ENCODE measurements around the gene DOCK1.
"Not testable (repeated sequence)": the region's sequence is repeated elsewhere in the genome, so short reads cannot be mapped to it uniquely, and the experiment has no call there.

The DOCK1 gene

DNA sequence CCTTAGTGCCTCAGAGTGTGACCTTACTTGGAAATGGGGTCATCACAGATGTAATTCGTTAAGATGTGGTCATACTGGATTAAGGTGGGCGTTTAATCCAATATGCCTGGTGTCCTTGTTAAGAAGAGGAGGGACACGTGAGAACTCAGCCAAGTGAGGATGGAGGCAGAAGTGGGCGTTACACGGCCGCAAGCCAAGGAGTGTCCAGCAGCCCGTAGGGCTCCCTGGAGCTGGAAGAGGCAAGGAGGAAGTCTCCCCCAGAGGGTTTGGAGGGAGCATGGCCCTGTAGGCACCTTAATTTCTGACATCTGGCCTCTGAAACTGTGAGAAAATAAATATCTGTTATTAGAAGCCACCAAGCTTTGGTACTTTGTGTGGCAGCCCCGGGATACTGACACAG lies 21.3 kb downstream of the DOCK1 start:
- DNase-seq = no peak

DNA sequence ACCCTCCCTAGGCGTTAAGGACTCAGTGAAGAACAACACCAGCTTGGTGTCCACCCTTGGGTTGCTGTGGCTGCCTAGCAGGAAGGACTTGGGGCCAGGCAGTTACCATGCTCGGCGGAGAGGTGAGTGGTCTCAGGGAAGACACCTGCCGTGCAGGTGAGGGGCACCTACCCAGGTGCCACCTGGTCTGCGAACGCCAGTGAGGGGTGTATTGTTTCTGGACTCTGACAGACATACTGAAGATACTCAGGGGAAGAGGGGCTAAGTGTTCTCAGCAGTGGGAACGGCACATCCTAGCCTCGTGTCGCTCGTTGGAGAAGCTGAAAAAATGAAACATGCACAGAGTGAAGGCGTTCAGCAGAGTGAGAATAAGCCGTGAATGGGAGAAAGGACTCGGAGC lies 22.6 kb downstream of the DOCK1 start:
- DNase-seq = no peak

DNA sequence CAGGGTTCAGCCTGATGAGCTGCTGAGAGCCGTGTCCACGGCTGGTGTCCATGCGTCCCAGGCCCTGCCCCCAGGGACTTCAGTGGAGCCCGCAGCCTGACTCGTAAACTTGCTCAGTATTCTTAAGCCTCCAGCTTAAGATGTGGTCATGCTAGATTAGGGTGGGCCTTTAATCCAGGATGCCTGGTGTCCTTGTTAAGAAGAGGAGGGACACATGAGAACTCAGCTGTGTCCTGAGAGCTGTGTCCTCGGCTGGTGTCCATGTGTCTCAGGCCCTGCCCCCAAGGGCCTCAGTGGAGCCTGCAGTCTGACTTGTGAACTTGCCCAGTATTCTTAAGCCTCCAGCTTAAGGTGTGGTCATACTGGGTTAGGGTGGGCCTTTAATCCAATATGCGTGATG lies 23.0 kb downstream of the DOCK1 start:
- no peak for DNase-seq

DNA sequence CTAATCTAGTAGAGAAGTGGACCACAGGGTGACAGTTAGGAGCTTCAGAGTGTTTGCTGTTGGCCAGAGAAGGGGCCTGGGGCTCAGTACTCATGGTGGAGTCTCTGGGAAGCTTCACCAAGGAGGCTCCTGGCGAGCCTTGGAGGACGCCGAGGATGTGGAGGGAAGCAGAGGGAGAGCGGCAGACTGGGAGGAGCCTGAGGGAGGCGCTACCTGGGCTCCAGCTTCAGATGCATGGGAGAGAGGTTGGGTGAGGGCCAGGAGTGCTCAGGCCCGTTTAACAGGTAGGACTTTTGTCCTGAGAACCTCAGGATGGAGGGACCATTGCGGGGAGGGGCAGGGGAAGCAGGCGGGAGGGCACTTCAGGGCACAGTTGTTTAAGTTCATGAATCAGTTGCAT lies 24.2 kb downstream of the DOCK1 start:
- DNase-seq = no peak

DNA sequence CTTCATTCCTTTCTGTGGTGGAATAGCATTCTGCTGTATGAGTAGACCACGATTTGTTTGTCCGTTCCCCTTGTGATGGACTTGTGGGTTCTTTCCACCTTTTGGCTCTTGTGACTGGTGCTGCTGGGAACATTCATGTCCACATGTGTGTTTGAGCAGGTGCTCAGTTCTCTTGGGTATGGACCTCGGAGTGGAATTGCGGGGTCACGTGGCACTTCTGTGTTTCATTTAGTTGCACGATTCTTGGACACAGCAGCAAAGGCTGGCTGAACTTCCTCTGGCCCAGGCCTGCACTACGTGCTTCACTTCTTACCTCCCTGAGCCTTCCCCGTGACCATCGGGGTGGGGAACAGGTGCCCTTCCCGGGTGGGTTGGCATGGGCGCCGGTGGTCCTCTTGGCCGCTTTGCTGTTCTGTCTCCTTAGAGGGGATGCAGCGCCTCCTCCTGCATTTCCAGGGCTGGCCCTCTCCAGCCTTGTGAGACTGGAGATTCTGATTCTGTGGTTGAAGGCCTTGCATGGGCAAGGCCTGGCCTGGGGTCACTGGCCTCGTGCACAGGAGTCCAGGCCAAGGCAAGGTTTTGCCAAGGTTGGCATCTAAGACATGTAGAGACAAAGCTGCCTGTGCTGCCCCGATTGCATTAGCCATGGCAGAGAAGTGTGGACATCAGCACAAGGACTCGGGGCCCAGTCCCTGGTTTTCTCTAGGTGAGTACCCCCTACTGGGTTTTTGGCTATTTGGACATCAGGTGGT lies 25.1 kb downstream of the DOCK1 start:
- no peak for DNase-seq

DNA sequence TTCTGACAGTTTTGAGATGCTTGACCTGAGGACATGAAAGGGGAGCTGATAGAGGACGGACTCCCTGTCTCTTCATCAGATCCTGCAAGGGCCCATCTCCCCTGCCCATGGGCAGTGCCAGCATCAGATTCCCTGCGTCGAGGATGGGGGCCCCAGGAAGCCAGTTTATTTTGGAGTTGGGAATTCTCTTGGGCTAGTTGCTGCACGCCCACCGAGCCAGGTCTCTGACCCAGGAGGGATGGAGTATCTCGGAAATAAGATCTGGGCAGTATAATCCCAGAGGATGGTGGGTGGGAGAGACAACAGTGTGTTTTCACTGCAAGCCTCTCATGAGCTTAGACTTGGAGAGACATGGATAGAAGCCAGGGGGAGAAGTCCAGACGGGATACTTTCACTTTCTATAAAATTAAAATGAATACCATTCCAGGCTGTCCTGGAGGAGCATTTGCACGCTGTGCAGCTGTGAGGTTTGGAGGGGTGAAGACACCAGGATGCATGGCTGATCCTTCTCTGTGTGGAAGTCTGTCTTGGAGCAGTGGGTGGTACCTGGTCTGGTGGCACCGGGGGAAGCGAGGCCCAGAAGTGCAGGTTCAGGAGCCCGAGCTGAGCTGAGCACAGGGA lies 25.8 kb downstream of the DOCK1 start:
- DNase-seq = no peak

DNA sequence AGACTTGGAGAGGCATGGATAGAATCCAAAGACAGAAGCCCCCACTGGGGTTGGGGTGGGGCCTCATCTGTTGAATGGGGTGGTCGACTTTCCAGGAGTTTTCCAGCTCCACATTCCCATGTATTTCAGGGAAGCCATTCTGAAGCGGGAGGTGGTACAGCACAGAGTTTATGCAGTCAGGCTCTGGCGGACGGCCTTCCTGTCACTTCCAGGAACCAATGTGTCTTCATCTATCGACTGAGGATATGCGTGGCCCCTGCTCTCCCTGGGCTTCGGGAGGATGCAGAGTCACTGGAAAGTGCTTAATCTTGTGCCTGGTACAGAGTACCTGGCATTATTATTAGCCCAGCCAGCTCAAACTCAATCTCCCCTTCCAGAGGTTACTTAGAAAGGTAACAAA lies 26.3 kb downstream of the DOCK1 start:
- no peak for DNase-seq

DNA sequence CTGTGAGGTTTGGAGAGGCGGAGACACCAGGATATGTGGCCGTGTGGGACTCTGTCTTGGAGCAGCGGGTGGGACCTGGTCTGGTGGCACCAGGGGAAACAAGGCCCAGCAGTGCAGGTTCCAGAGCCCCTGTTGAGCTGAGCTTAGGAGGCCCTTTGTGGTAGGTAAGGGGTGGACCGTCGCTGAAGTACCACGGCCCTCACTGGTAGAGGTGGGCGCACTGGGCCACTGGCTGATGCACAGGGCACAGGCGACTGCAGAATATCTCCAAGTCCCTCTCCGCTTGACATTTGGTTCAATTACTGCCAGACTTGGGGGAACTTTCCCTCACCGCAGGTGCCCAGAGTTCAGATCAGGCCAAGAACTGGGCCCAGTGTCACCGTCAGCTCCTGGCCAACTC lies 27.3 kb downstream of the DOCK1 start:
- DNase-seq = no peak

DNA sequence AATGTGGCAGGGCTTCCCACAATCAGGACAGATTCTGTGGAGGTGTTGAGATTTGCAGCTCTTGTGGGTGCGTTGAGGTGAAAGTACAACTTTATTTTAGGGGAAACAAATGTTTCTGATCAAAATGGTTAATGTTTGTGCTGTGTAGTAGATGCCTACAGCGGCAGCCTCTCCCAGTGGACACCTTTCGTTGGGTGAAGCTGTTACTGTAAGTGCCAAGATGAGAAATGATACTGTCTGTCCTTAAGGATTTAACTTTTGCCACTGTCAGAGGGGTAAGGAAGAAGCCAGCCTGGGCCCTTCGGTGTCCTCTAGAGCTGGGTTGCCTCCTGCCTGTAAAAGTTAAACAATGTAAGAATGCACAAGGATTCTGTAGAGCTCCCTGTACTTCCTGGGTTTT lies 27.9 kb downstream of the DOCK1 start:
- DNase-seq = no peak

DNA sequence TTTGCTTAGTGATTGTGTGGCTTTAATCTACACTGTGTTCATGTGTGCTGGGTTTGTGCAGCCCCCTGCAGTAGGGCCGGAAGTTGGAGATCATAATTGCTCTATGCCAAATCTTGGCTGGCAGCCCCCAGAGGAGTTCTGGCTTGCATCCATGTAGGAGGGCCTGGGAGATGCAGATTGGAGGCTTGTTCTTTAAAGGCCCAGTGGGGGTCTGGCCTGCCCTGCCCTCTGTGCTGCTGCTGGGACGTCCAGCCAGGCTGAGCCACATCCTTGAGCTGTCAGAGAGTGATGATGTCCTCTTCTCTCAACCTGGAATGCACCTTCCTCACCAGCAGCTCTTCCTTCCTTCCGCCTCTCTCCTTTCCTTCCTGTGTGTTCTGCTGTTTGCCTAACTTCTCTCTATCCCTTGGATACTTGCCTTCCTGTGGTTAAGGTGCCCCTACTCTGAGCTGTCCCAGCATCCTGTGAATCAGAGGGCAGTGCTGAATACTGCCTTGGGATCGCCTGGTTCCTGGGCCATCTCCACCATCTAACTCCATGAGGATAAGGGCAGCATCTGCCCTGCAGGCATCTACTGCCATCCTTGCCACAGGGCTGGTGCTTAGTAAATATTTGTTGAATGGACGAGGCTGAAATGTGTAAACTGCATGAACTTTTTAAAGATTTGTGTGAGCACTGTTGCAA lies 30.2 kb downstream of the DOCK1 start:
- no peak for DNase-seq

DNA sequence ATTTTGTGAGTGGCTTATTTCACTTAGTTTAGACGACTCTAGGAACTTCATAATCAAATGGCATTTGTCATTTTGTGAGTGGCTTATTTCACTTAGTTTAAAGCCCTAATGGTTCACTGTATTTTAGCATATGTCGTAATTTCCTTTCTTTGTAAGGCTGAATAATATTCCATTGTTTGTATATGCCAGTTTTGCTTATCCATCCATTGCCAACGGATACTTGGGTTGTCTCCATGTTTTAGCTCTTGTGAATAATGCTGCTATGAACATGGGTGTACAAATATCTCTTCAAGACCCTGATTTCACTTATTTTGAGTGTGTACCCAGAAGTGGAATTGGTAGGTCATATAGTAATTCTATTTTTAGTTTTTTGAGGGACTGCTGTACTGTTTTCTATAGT lies 31.8 kb downstream of the DOCK1 start:
- DNase-seq = no peak

DNA sequence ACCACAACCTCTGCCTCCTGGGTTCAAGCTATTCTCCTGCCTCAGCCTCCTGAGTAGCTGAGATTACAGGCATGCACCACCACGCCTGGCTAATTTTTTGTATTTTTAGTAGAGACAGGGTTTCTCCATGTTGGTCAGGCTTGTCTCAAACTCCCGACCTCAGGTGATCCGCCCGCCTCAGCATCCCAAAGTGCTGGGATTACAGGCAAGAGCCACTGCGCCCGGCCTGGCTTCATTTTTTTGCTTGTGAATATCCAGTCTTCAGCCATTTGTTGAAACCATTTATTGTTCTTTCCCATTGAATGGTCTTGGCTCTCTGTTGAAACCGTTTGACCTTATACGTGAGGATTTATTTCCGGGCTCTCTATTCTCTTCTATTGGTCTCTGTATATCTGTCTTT lies 32.9 kb downstream of the DOCK1 start:
- DNase-seq = not testable (repeated sequence)

DNA sequence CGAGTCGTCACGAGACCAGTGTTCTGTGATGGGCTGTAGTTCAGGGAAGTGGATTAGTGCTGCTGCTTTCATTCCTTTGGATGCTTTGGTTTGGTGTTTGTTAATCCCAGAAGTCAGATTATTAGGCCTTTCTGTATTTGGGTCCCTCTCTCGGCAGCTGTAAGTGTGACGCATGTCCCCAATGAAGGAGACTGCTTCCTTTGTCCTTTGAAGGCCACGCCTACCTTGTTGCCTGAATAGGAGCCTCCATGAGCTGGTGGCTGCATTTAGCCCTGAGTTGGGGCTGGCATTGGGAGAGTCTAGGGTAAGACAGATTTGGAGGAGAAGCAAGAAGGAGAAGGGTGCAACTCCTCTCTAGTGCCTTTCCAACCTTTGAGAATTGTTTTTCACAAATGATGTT lies 34.5 kb downstream of the DOCK1 start:
- no peak for DNase-seq

DNA sequence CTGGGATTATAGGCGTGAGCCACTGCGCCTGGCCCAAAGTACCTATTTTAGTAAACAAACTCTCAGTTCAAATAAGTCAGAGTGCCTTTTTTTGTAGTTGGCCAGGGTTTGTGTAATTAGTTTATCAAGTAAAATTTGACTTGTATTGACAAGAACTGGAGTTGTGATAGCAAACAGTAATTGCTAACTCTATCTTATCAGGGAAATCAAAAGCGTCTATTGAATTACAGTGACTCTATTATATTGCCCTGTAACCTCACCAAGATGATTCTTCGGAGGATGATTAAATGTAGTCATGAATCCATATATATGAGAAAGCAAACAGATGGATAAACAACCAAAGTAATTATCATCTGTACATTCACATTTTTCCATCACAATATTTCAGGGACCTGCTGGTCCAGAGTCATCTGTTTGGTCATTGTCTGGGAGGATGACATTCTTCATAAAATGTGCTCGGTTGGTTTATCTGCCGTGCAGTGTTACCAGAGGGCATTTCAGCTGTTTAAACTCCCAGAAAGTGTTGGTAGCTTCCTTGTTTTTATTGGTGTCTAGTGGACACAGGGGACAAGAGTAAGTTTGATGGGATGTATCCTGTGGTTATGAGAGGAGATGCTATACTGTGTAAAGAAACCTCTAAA lies 35.6 kb downstream of the DOCK1 start:
- DNase-seq = no peak

DNA sequence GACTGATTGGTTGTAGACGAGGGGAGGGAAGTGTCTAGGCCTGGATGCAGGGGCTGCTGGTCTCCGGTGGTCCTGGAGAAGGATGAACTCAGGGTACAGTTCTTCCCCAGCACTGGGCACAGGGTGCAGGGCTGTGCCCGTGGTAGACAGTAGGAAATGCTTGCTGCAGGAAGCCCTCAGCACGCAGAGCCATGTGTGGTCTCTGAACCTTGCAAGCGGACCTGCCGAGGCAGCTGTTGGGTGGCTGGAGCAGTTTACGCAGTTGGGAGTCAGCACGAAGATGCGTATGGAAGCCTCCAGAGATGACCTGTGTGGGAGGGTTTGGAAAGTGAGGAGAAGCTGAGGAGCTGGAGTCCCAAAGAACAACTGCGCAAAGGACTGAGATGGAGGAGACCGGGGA lies 39.0 kb downstream of the DOCK1 start:
- no peak for DNase-seq

DNA sequence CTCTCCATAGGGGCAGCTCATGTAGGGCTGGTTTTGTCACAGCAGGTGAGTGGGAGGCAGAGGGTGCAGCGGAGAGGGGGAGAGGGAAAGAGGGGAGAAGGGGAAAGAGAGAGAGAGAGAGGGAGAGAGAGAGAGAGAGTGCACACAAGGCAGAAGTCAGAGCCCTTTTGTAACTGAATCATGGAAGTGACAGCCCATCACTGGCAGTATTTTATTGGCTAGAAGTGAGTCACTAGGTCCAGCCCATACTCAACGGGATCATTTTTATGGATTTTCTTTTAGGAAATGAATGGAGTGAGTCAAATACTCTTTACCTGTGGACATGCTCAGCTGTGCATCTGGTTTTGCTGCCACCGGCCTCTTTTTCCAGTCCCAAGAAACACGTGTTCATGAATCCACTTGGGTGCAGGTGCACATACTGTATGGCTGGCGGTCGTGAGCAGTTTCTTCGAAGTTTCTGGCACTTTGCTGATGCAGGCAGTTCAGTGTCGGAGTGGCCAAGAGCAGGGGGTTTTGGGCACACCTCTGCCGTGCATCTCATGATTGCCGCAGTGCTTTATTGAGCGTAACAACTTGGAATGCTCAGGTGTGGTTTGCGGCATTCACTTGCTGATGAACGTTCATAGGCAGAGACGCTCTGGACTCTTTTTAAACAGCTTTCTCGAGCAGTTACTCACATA lies 40.3 kb downstream of the DOCK1 start:
- no peak for DNase-seq

DNA sequence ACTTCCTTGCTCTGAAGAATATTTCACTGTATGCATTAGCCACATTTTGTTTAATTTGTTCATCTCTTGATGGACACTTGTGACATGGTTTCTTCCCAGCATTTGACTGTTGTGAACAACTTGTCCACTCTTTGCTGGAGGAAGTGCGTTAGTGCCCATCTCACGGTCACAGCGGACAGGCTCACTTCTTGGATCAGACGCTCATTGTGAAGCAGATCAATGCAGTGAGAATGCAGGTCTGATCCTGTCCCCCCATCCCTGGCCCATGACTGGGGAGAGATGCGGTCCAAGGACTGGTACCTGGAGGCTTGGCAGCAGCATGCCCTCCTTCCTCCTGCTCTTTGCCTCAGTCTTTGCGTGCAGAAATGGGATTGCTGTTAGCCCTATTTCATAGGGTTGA lies 41.5 kb downstream of the DOCK1 start:
- no peak for DNase-seq

DNA sequence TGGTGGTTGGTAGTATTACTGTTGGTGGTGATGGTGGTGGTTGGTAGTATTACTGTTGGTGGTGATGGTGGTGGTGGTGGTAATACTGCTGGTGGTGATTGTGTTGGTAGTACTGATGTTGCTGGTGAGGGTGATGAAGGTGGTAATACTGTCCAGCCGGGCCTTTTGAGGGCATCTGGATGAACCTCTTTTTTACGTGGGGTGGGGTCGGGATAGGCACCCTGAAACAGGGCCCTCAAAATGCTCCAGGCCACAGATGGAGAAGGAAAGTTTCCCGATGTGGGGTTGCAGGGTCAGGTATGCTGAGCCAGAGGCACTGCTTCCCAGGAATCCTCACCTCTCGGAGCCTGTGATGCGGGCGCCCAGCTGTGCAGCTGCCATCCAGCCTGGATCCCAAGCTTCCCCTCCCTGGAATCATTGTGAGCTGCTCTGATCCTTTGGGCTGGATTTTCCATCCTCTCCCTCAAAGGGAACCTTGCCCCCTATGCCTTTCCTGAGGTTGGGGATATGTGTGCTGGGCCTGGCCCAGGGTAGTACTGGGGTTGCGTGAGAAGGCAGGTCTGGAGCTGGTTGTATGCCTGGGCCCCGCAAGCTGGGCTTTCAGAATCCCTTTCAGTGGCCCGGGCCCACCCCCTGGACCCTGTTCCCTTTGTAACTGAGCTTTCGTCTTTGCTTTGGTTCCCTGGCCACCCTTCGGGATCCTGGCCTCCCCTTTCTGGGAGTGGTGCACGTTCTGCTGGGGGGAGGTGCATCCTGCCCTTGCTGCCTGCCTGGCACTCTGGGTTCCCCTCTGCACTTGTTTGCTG lies 43.3 kb downstream of the DOCK1 start:
- DNase-seq = no peak

DNA sequence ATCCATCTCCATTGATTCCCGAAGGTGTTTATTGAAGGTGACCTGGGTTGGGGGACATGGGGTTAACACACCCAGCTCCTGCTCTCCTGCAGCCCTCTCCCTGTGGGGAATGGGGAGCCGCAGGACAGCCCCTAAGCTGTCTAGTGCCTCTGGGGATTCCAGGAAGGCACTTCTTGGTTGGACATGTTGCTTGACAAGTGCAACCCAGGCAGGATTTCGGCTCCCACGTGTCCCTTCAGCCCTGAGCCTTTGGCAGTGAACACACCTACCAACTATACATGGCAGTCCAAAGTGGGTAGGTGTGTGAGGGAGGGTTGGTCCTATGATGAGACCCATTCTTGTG lies 43.9 kb downstream of the DOCK1 start:
- no peak for DNase-seq

DNA sequence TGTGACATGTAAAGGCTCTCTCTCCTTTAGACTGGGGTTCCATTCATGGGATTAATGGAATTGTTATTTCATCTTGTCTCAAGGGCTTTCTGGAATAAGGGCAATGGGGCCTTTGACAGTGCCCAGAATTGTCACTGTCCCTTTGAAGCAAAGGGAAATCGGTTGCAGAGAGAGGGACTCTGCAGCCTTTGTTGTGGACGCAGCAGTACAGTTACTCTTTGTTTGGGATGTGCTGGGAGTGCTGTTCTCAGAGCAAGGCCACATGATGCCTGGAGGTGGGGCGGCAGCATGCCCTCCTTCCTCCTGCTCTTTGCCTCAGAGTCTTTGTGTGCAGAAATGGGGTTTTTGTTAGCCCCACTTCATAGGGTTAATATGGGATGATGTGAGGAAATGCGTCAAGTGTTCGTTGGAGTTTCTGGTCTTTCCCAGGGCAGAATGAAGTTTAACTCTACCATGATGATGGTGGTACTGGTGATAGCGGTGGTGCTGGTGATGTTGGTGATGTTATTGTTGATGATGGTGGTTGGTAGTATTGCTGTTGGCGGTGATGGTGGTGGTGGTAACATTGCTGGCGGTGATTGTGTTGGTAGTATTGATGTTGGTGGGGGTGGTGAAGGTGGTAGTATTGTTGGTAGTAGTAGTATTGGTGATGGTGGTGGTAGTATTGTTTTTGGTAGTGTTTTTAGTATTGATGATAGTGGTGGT lies 45.3 kb downstream of the DOCK1 start:
- no peak for DNase-seq

DNA sequence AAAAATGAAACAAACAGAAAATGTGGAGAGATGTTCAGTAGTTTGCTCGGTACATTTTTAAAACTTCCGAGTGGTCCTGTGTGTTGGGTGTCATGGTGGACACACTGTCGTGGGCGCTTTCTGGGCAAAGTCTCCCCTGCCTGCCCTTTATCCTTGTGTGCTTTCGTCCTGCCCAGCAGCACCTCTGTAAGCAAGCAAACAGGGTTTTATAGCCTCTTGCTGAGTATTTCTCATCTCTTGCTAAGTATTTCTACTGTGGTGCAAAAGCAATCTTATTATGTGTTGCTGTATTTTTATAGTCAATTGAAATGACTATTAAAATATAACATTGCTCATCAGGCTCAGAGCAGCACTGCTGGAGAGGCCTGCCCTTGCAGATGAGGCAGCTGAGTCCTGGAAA lies 48.7 kb downstream of the DOCK1 start:
- DNase-seq = no peak

DNA sequence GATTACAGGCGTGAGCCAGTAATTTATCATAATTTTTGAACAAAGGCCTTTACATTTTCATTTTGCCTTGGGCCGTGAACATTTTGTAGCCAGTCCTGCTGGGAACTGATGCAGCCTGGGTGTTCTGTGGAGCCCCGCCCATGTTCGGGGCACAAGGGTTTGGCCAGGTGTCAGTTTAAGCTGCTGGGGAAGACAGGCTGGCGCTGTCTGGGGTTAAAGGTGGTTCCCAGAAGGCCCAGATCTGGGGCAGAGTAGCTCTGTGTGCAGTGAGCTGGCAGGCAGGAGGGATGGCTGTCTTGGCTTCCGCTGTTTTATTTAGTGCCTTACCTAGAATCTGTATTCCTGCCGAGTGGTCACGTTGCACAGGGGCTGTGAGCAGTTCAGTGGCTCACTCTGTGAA lies 50.2 kb downstream of the DOCK1 start:
- no peak for DNase-seq

All from activated CD4-positive, alpha-beta T cell treated with anti-CD3 and anti-CD28 coated beads, Interleukin-2, amount 50 U/mL, for 4 hours (primary cell).